Sigmoid colon (tissue), 7 donors: ENCODE data around the gene MOK. TPM values are rescaled to one million over a fixed set of nuclear protein-coding genes. Genes with fewer than 3 reads are reported as not detected.
"Not testable (repeated sequence)": the region's sequence is repeated elsewhere in the genome, so short reads cannot be mapped to it uniquely, and the experiment has no call there.

Source experiments
- DNase-seq: peaks from one replicate; pipeline ENCODE4 v3.0.0-alpha.2; 2019
- H3K27ac ChIP-seq, 4 donors: fragments of 200-600 bp; sonication (generic); one replicate each; pipeline ENCODE4 v1.5.1; 2016 to 2019; ENCODE audit warnings: mild to moderate bottlenecking in 1 of 4
- H3K27me3 ChIP-seq, 3 donors: fragments of 200-600 bp; sonication (generic); one replicate each; pipeline ENCODE4 v1.5.1; 2019; ENCODE audit warnings: mild to moderate bottlenecking in 1 of 3
- H3K36me3 ChIP-seq, 4 donors: fragments of 200-600 bp; sonication (generic); one replicate each; pipeline ENCODE4 v1.5.1; 2016 to 2019
- H3K4me1 ChIP-seq, 4 donors: fragments of 200-600 bp; sonication (generic); one replicate each; pipeline ENCODE4 v1.5.1; 2017 to 2019
- H3K4me3 ChIP-seq, 4 donors: fragments of 200-600 bp; sonication (generic); one replicate each; pipeline ENCODE4 v1.5.1; 2017 to 2019; ENCODE audit warnings: mild to moderate bottlenecking in 2 of 4, moderate library complexity in 1 of 4
- H3K9me3 ChIP-seq, 4 donors: fragments of 200-600 bp in 3 of 4; sonication (generic) in 3 of 4; one replicate each; pipeline versions ENCODE4 v1.5.1 to v1.6.1; 2013 to 2019
- CTCF ChIP-seq, 4 experiments: fragments of 450-650 bp in 3 of 4; fragments of 200-600 bp in 1 of 4; IDR thresholded peaks; one replicate each; pipeline ENCODE4 v1.5.1; 2016 to 2019; ENCODE audit warnings: antibody characterized with exemption in 4 of 4, mild to moderate bottlenecking in 3 of 4, moderate library complexity in 2 of 4
- EP300 ChIP-seq, 4 donors: sonication (generic); formaldehyde crosslinking; IDR thresholded peaks; one replicate each; pipeline ENCODE4 v1.6.1; 2017; ENCODE audit warnings: antibody characterized with exemption in 4 of 4
- POLR2A ChIP-seq, 2 donors: fragments of 450-650 bp; IDR thresholded peaks; one replicate each; pipeline ENCODE4 v1.6.1; 2016; ENCODE audit warnings: antibody characterized with exemption in 2 of 2, mild to moderate bottlenecking in 2 of 2, moderate library complexity in 2 of 2
- POLR2AphosphoS5 ChIP-seq, 4 donors: sonication (generic); formaldehyde crosslinking; IDR thresholded peaks; one replicate each; pipeline ENCODE4 v1.6.1; 2017; ENCODE audit warnings: antibody characterized with exemption in 4 of 4
- WGBS, 2 donors: extraction: QIAGEN DNeasy Blood & Tissue Kit; methylation state at CpG; one replicate each; pipeline ENCODE4 v1.1.7; 2013; 5-methylcytosine and 5-hydroxymethylcytosine counted together
- intact Hi-C: fragments of 100-400 bp; cut with DNase I; formaldehyde crosslinking; loops from one replicate; pipeline ENCODE4 v1.15.1; 2023
- polyA plus RNA-seq, 3 donors: library from polyadenylated mRNA; stranded (reverse); fragments of 200-250 nt; gene quantifications; one replicate each; pipeline ENCODE4 v1.2.3, GENCODE V29; 2013
- total RNA-seq, 4 donors: library from RNA; depleted of rRNA; stranded (reverse); fragments of >200 nt; gene quantifications; one replicate each; pipeline ENCODE4 v1.1.0, GENCODE V29; 2016
- donor health status: healthy with polysubstance abuse.
- donor health status: Bipolar disorder and iron deficiency.
- donor health status: healthy.

The MOK gene
- total and polyA plus RNA-seq, 7 donors, result 1.8 to 17.2 (median 9.4) TPM

GRCh38 chr14:102333795-102334705, 29.1 kb upstream of the MOK start:
- WGBS, 2 donors, result 96 to 97% methylated on average over 13 of the region's 13 CpGs

GRCh38 chr14:102333390-102333789, 28.4 kb upstream of the MOK start:
- Histone ChIP-seq H3K4me1 (no peaks in the 10 kb centered on the region), H3K36me3 (peaks cover 0 to 66% (median 6%) of the 10 kb centered on the region in 4 donors), H3K27ac (no peak overlapping the region), H3K4me3 (no peak overlapping the region), H3K9me3 (no peaks in the 10 kb centered on the region), H3K27me3 (no peaks in the 10 kb centered on the region)
- TF ChIP-seq CTCF (IDR thresholded peaks at IDR 0.05) (no peak), POLR2AphosphoS5 (IDR thresholded peaks at IDR 0.05) (no peak), POLR2A (IDR thresholded peaks at IDR 0.05) (no peak), EP300 (IDR thresholded peaks at IDR 0.05) (no peak)
- whole genome bisulfite sequencing, 2 donors, result 87 to 88% methylated on average over 7 of the region's 7 CpGs
- intact Hi-C loops, result no loop called here
- DNase-seq, result no peak

More at GRCh38 chr14:102333795-102334705, 29.1 kb upstream of the MOK start:
- Histone ChIP-seq H3K4me1 (no peaks in the 10 kb centered on the region), H3K4me3 (no peak overlapping the region), H3K9me3 (no peaks in the 10 kb centered on the region), H3K36me3 (peaks cover 0 to 72% (median 8%) of the 10 kb centered on the region in 4 donors), H3K27me3 (no peaks in the 10 kb centered on the region), H3K27ac (no peak overlapping the region)
- no peak for TF ChIP-seq EP300 (IDR thresholded peaks at IDR 0.05)
- no peak for TF ChIP-seq POLR2A (IDR thresholded peaks at IDR 0.05)
- TF ChIP-seq CTCF (IDR thresholded peaks at IDR 0.05), result no peak
- no peak for TF ChIP-seq POLR2AphosphoS5 (IDR thresholded peaks at IDR 0.05)
- no peak for DNase-seq
- intact Hi-C loops, result no loop called here

- H3K4me3 ChIP-seq, result no peak overlapping the region
- 95 to 96% methylated on average over 8 of the region's 8 CpGs for WGBS, 2 donors
- no peaks in the 10 kb centered on the region for H3K9me3 ChIP-seq
- peaks cover 0 to 56% (median 5%) of the 10 kb centered on the region in 4 donors for H3K36me3 ChIP-seq
- H3K4me1 ChIP-seq, result no peaks in the 10 kb centered on the region
- H3K27me3 ChIP-seq, result no peaks in the 10 kb centered on the region
- TF ChIP-seq POLR2AphosphoS5 (IDR thresholded peaks at IDR 0.05), result no peak
- TF ChIP-seq CTCF (IDR thresholded peaks at IDR 0.05), result no peak
- no peak for TF ChIP-seq EP300 (IDR thresholded peaks at IDR 0.05)
- TF ChIP-seq POLR2A (IDR thresholded peaks at IDR 0.05), result no peak
- intact Hi-C loops, result no loop called here
- no peak overlapping the region for H3K27ac ChIP-seq
- DNase-seq, result no peak
These were observed 25.8 kb upstream of the MOK start for GRCh38 chr14:102330806-102331205.

GRCh38 chr14:102329381-102329780, 24.4 kb upstream of the MOK start:
- intact Hi-C loops, H3K9me3 ChIP-seq, H3K4me3 ChIP-seq, H3K27ac ChIP-seq, DNase-seq, H3K4me1 ChIP-seq, H3K27me3 ChIP-seq: not testable (repeated sequence)
- H3K36me3 ChIP-seq, result peaks cover 0 to 45% (median 5%) of the 10 kb centered on the region in 4 donors
- WGBS, 2 donors, result 93 to 98% methylated on average over 6 of the region's 6 CpGs

- Histone ChIP-seq H3K27me3 (no peaks in the 10 kb centered on the region), H3K27ac (no peak overlapping the region), H3K4me1 (peaks cover 0 to 6% (median 0%) of the 10 kb centered on the region in 4 donors), H3K4me3 (no peak overlapping the region), H3K9me3 (no peaks in the 10 kb centered on the region), H3K36me3 (peaks cover 0 to 20% (median 3%) of the 10 kb centered on the region in 4 donors)
- TF ChIP-seq POLR2A (IDR thresholded peaks at IDR 0.05), result no peak
- no peak for TF ChIP-seq CTCF (IDR thresholded peaks at IDR 0.05)
- TF ChIP-seq POLR2AphosphoS5 (IDR thresholded peaks at IDR 0.05), result no peak
- peak; percentile 56 for DNase-seq
- 95 to 97% methylated on average over 14 of the region's 14 CpGs for WGBS, 2 donors
- intact Hi-C loops, result no loop called here
These were observed 21.6 kb upstream of the MOK start for GRCh38 chr14:102326583-102326982.
